Stomach (tissue), 4 donors: ENCODE data around the gene RIBC2.

Source experiments
- POLR2A ChIP-seq, 4 donors: fragments of 450-650 bp; IDR thresholded peaks; one replicate each; pipeline ENCODE4 v1.6.1; 2016; ENCODE audit warnings: antibody characterized with exemption in 4 of 4, control low read depth in 2 of 4, mild to moderate bottlenecking in 1 of 4, moderate library complexity in 1 of 4
- POLR2AphosphoS5 ChIP-seq, 3 donors: sonication (generic); formaldehyde crosslinking; IDR thresholded peaks; one replicate each; pipeline ENCODE4 v1.6.1; 2016; ENCODE audit warnings: antibody characterized with exemption in 3 of 3
- TF ChIP-seq, protein P1 (sequence below), 7 experiments: fragments of 450-650 bp in 4 of 7; fragments of 200-600 bp in 3 of 7; sonication (generic) in 3 of 7; IDR thresholded peaks; one replicate each; pipeline ENCODE4 v1.5.1; 2016 to 2019; ENCODE audit warnings: antibody characterized with exemption in 7 of 7, control low read depth in 2 of 7, mild to moderate bottlenecking in 1 of 7

GRCh38 chr22:45418770-45419138, 5.3 kb downstream of the RIBC2 start:
- no peak for TF ChIP-seq POLR2A (IDR thresholded peaks at IDR 0.05)
- TF ChIP-seq, protein P1, sequence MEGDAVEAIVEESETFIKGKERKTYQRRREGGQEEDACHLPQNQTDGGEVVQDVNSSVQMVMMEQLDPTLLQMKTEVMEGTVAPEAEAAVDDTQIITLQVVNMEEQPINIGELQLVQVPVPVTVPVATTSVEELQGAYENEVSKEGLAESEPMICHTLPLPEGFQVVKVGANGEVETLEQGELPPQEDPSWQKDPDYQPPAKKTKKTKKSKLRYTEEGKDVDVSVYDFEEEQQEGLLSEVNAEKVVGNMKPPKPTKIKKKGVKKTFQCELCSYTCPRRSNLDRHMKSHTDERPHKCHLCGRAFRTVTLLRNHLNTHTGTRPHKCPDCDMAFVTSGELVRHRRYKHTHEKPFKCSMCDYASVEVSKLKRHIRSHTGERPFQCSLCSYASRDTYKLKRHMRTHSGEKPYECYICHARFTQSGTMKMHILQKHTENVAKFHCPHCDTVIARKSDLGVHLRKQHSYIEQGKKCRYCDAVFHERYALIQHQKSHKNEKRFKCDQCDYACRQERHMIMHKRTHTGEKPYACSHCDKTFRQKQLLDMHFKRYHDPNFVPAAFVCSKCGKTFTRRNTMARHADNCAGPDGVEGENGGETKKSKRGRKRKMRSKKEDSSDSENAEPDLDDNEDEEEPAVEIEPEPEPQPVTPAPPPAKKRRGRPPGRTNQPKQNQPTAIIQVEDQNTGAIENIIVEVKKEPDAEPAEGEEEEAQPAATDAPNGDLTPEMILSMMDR (IDR thresholded peaks at IDR 0.05), result no peak
- TF ChIP-seq POLR2AphosphoS5 (IDR thresholded peaks at IDR 0.05), result no peak
